Effector memory CD4-positive, alpha-beta T cell (primary cell): ENCODE results near the gene TMEM220.
"Not testable (repeated sequence)": the region's sequence is repeated elsewhere in the genome, so short reads cannot be mapped to it uniquely, and the experiment has no call there.

Source experiments
- DNase-seq, 3 donors: peaks; one replicate each; pipeline ENCODE4 v3.0.0-alpha.2; 2020
- H3K27ac ChIP-seq: 2 replicates; pipeline ENCODE4 v1.7.0; 2013; ENCODE audit warnings: mild to moderate bottlenecking, low read length, moderate library complexity; ENCODE audit not compliant: insufficient read depth, poor library complexity, severe bottlenecking
- H3K27me3 ChIP-seq: replicated peaks from 2 replicates; pipeline ENCODE4 v1.7.0; 2013; ENCODE audit warnings: mild to moderate bottlenecking, low read length; ENCODE audit not compliant: insufficient read depth, control insufficient read depth, poor library complexity, severe bottlenecking
- H3K36me3 ChIP-seq: 2 replicates; pipeline ENCODE4 v1.7.0; 2013; ENCODE audit warnings: mild to moderate bottlenecking, low read length, moderate library complexity; ENCODE audit not compliant: control insufficient read depth, insufficient read depth
- H3K4me1 ChIP-seq: 2 replicates; pipeline ENCODE4 v1.7.0; 2013; ENCODE audit warnings: low read length, mild to moderate bottlenecking; ENCODE audit not compliant: control insufficient read depth, insufficient read depth, poor library complexity, severe bottlenecking
- H3K4me3 ChIP-seq: 2 replicates; pipeline ENCODE4 v1.7.0; 2013; ENCODE audit warnings: low read length, low read depth, mild to moderate bottlenecking; ENCODE audit not compliant: insufficient read depth, poor library complexity, severe bottlenecking
- H3K9me3 ChIP-seq: 2 replicates; pipeline ENCODE4 v1.7.0; 2013; ENCODE audit warnings: mild to moderate bottlenecking, low read length, moderate library complexity; ENCODE audit not compliant: control insufficient read depth

TMEM220 gene

DNA sequence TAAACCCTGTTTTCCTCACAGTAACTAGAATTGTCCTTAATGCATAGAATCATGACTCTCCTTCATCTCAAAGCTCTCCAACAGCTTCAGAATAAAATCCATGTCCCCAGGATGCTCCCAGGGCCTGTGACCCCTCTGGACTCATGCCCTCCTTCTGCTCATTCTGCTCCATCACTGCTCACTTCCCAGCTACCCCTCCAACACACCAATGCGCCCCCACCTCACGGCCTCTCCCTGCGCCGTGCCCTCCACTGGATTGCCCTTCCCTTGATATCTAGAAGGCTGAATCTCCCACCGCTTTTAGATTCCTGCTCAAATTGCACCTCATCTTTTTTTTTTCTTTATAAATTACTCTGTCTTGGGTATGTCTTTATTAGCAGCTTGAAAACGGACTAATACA, 12.6 kb upstream of the TMEM220 start:
- H3K27me3 ChIP-seq: no peaks in the 10 kb centered on the region
- no peaks in the 10 kb centered on the region for H3K36me3 ChIP-seq
- DNase-seq: no peak
- no peak overlapping the region for H3K4me3 ChIP-seq
- H3K27ac ChIP-seq: no peak overlapping the region
- peaks cover 8% of the 10 kb centered on the region for H3K4me1 ChIP-seq
- no peaks in the 10 kb centered on the region for H3K9me3 ChIP-seq

DNA sequence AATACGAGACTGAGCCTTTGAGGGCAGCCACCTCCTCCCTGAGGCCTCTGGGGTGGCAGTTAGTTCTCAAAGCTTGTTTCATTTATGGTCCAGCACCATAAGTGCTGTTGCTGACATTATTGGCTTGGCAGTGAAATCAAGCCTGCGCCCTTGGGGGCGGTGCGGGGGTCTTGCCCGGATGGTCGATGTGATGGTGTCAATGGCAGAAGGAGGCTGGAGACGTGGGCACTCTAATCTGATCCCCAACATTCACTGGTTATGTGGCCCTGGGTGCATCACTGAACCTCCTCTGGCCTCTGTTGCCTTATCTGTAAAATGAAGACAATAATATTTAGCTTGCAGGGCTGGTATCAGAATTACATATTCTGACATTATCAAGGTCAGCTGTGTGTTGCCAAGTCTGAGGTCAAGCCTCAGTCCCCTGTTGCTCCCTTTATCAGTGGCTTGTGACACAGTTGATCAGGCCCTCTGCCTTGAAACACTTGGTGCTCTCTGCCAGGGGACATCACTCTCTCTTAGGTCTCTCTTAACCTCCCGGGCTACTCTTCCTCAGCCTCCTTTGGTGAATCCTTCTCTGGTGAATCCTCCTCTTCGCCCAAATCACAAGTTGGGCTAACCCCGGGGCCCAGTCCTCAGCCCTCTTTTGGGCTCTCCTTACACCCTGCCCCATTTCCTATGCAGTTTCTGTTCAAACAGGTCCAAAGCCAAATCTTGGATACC, 11.8 kb upstream of the TMEM220 start:
- no peaks in the 10 kb centered on the region for H3K36me3 ChIP-seq
- H3K4me1 ChIP-seq: peaks cover 8% of the 10 kb centered on the region
- no peaks in the 10 kb centered on the region for H3K9me3 ChIP-seq
- H3K4me3 ChIP-seq: no peak overlapping the region
- no peak overlapping the region for H3K27ac ChIP-seq
- H3K27me3 ChIP-seq: no peaks in the 10 kb centered on the region
- DNase-seq: no peak

- Histone ChIP-seq H3K9me3 (no peaks in the 10 kb centered on the region), H3K27ac (no peak overlapping the region), H3K4me3 (no peak overlapping the region), H3K36me3 (no peaks in the 10 kb centered on the region), H3K27me3 (no peaks in the 10 kb centered on the region), H3K4me1 (peaks cover 5% of the 10 kb centered on the region)
- DNase-seq: no peak
These were observed 9.6 kb upstream of the TMEM220 start for GRCh38 chr17:10739386-10739785.

DNA sequence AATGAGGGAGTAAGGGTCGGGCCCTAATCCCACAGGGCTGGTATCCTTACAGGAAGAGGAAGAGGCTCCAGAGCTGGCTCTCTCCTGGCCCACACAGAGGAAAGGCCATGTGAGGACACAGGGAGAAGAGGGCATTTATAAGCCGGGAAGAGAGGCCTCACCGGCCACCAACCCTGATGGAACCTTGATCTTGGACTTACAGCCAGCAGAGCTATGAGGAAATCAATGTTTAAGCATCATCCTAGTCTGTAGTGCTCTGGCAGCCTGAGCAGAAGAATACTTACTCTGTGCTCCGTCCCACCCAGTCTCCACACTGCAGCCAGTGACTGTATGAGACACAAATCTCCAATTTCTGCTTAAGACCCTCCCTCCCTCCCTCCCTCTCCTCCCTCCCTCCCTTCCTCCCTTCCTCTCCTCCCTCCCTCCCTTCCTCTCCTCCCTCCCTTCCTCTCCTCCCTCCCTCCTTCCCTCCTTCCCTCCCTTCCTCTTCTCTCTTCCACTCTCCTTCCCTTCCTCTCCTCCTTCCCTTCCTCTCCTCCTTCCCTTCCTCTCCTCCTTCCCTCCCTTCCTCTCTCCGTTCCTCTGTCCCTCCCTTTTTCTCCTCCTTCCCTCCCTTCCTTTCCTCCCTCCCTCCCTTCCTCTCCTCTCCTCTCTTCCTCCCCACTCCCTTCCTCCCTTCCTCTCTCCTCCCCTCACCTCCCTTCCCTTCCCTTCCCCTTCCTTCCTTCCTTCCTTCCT, 8.9 kb upstream of the TMEM220 start:
- Histone ChIP-seq H3K36me3 (no peaks in the 10 kb centered on the region), H3K27me3 (no peaks in the 10 kb centered on the region), H3K4me1 (no peaks in the 10 kb centered on the region), H3K27ac (no peak overlapping the region), H3K4me3 (no peak overlapping the region), H3K9me3 (no peaks in the 10 kb centered on the region)
- DNase-seq: no peak

GRCh38 chr17:10737736-10738135, 7.9 kb upstream of the TMEM220 start:
- Histone ChIP-seq H3K27me3 (no peaks in the 10 kb centered on the region), H3K9me3 (no peaks in the 10 kb centered on the region), H3K4me3 (no peak overlapping the region), H3K4me1 (no peaks in the 10 kb centered on the region), H3K27ac (no peak overlapping the region), H3K36me3 (no peaks in the 10 kb centered on the region)
- DNase-seq: no peak

DNA sequence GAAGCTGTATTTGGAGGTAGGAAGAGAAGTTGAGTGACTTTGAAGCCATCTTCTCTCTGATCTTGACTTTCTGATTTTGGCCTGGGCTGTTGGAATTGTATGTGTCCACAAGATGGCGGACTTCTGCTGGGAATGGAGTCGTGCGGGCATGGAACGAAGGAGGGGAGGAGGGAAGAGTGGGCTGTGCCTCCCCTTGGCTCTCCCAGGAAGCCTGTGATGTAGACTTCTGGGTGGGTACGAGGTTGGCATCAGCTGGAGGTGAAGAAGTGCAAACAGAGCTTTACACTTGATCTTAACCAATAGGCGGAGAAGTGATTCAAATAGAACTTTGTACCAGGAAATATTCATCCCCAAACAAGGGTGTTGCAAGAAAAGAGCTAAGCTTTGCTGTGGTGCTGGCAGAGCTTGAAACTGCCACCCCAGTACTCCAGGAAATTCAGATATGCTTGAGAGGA, 7.4 kb upstream of the TMEM220 start:
- no peaks in the 10 kb centered on the region for H3K9me3 ChIP-seq
- H3K36me3 ChIP-seq: no peaks in the 10 kb centered on the region
- no peak overlapping the region for H3K27ac ChIP-seq
- no peak overlapping the region for H3K4me3 ChIP-seq
- DNase-seq: no peak
- no peaks in the 10 kb centered on the region for H3K27me3 ChIP-seq
- H3K4me1 ChIP-seq: no peaks in the 10 kb centered on the region

GRCh38 chr17:10735821-10736220, 6.0 kb upstream of the TMEM220 start:
- no peak overlapping the region for H3K4me3 ChIP-seq
- no peaks in the 10 kb centered on the region for H3K36me3 ChIP-seq
- no peak for DNase-seq
- H3K27me3 ChIP-seq: no peaks in the 10 kb centered on the region
- no peaks in the 10 kb centered on the region for H3K4me1 ChIP-seq
- no peaks in the 10 kb centered on the region for H3K9me3 ChIP-seq
- H3K27ac ChIP-seq: no peak overlapping the region

DNA sequence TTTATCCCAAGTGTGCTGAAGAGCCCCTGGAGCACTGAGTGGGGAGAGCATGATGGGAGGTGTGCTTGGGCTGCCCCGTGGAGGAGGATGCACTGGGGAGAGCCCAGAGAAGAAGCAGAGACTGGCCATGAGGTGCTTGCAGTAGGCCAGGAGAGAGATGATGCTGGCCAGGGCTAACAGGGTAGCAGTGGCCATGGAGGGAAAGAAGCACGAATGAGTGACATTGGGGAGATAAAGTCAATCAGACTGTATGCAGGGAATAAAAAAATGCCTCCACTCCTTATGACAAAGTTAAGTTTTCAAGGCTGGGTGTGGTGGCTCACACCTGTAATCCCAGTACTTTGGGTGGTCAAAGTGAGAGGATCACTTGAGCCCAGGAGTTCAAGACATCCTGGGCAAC, 5.4 kb upstream of the TMEM220 start:
- DNase-seq: no peak
- Histone ChIP-seq H3K9me3 (no peaks in the 10 kb centered on the region), H3K4me1 (no peaks in the 10 kb centered on the region), H3K27ac (no peak overlapping the region), H3K4me3 (no peak overlapping the region), H3K27me3 (no peaks in the 10 kb centered on the region), H3K36me3 (no peaks in the 10 kb centered on the region)

GRCh38 chr17:10733666-10734065, 3.8 kb upstream of the TMEM220 start:
- Histone ChIP-seq H3K4me1 (peaks cover 3% of the 10 kb centered on the region), H3K27ac (no peak overlapping the region), H3K4me3 (no peak overlapping the region), H3K9me3 (no peaks in the 10 kb centered on the region), H3K27me3 (no peaks in the 10 kb centered on the region), H3K36me3 (no peaks in the 10 kb centered on the region)
- DNase-seq: no peak

DNA sequence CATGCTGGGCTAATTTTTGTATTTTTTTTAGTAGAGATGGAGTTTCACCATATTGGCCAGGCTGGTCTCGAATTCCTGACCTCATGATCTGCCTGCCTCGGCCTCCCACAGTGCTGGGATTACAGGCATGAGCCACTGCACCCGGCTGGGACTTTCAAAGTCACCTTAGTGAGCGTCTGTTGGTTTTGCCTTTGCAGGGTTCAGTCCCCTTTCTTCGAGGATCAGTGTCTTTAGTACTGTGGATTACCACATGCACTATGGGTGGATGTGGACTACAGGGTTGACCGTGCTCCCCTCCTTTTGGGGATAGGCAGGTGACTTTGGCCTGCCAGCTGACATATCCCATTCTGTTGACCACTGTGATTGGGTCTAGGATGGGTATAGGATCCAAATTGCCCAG, 2.3 kb upstream of the TMEM220 start:
- not testable (repeated sequence) for DNase-seq, H3K4me1 ChIP-seq, H3K9me3 ChIP-seq, H3K36me3 ChIP-seq, H3K4me3 ChIP-seq, H3K27ac ChIP-seq, H3K27me3 ChIP-seq
